NCI-H774 (cell line): Measurements from ENCODE around the gene FLVCR1.
A peak's percentile ranks its signal among the peaks of the same experiment; 100 is the strongest.
"Not testable (repeated sequence)": the region's sequence is repeated elsewhere in the genome, so short reads cannot be mapped to it uniquely, and the experiment has no call there.

Experiments
- DNase-seq: peaks from one replicate; lab custom pipeline; 2025; lab: John Stamatoyannopoulos, UW

FLVCR1 gene

GRCh38 chr1:212857992-212858460 is at the start of gene FLVCR1:
TSS of gene FLVCR1 (plus strand) at chr1:212858275. CDS start at chr1:212858453, 178 bp downstream.
- peak; percentile 98 for DNase-seq

- DNase-seq = peak; percentile 88
Observed at GRCh38 chr1:212814537-212815334, 43.3 kb upstream of the FLVCR1 start.

GRCh38 chr1:212816567-212817278 is 41.4 kb upstream of the FLVCR1 start:
- no peak for DNase-seq

- DNase-seq = no peak
Observed at GRCh38 chr1:212819726-212820125, 38.3 kb upstream of the FLVCR1 start.

GRCh38 chr1:212820969-212821368 is 37.1 kb upstream of the FLVCR1 start:
- no peak for DNase-seq

GRCh38 chr1:212822956-212823355 is 35.1 kb upstream of the FLVCR1 start:
- no peak for DNase-seq

- DNase-seq = no peak
Observed at GRCh38 chr1:212824201-212824600, 33.9 kb upstream of the FLVCR1 start.

- no peak for DNase-seq
Observed at GRCh38 chr1:212825798-212826452, 32.1 kb upstream of the FLVCR1 start.

GRCh38 chr1:212827171-212827776 is 30.8 kb upstream of the FLVCR1 start:
- no peak for DNase-seq

- no peak for DNase-seq
Observed at GRCh38 chr1:212827831-212828278, 30.2 kb upstream of the FLVCR1 start.

- DNase-seq = no peak
Observed at GRCh38 chr1:212828395-212828794, 29.7 kb upstream of the FLVCR1 start.

GRCh38 chr1:212833211-212834207 is 24.6 kb upstream of the FLVCR1 start:
- DNase-seq = not testable (repeated sequence)

GRCh38 chr1:212838145-212838544 is 19.9 kb upstream of the FLVCR1 start:
- DNase-seq = no peak

GRCh38 chr1:212844521-212844920 is 13.6 kb upstream of the FLVCR1 start:
- not testable (repeated sequence) for DNase-seq

GRCh38 chr1:212847549-212847948 is 10.5 kb upstream of the FLVCR1 start, which contains the start of gene SPATA45:
TSS of gene SPATA45 (minus strand) at chr1:212847649. CDS start at chr1:212836149, 11,500 bp downstream.
- DNase-seq = no peak

GRCh38 chr1:212852105-212852688 is 5.9 kb upstream of the FLVCR1 start:
- no peak for DNase-seq

- DNase-seq = no peak
Observed at GRCh38 chr1:212853658-212854057, 4.4 kb upstream of the FLVCR1 start.

GRCh38 chr1:212856755-212857154 is 1.3 kb upstream of the FLVCR1 start:
- no peak for DNase-seq

GRCh38 chr1:212858461-212859265 is 588 bp downstream of the FLVCR1 start:
- peak; percentile 5 for DNase-seq
